22Rv1 (cell line): Measurements from ENCODE around the gene FUT2.

ENCODE experiments used
- CTCF ChIP-seq: fragments of 450-650 bp; IDR thresholded peaks from 2 replicates; pipeline ENCODE4 v1.5.1; 2017; ENCODE audit warnings: mild to moderate bottlenecking
- ZFX ChIP-seq: fragments of 450-650 bp; IDR thresholded peaks from 2 replicates; pipeline ENCODE4 v1.6.1; 2017; ENCODE audit warnings: antibody characterized with exemption, borderline replicate concordance

- TF ChIP-seq CTCF = peak; percentile 94
- TF ChIP-seq ZFX = no peak
Measured at GRCh38 chr19:48674921-48675824, 20.6 kb upstream of the FUT2 start.
